Omental fat pad (tissue), 4 donors: ENCODE measurements around the gene CUBN. TPM values are rescaled to one million over a fixed set of nuclear protein-coding genes. Genes with fewer than 3 reads are reported as not detected.

ENCODE experiments used
- ATAC-seq: fragments of 150-250 bp; one replicate; pipeline ENCODE4 v1.9.1; 2016; ENCODE audit warnings: mild to moderate bottlenecking, moderate library complexity; ENCODE audit not compliant: low FRiP score
- DNase-seq: peaks from one replicate; pipeline ENCODE4 v3.0.0-alpha.2; 2019; ENCODE audit warnings: low spot score
- total RNA-seq, 4 donors: library from RNA; depleted of rRNA; stranded (reverse); fragments of >200 nt; gene quantifications; one replicate each; pipeline ENCODE4 v1.1.0, GENCODE V29; 2016
- TF ChIP-seq, protein P1 (sequence below), 3 donors: fragments of 450-650 bp; IDR thresholded peaks; one replicate each; pipeline ENCODE4 v1.5.1; 2016 to 2017; ENCODE audit warnings: antibody characterized with exemption in 3 of 3, mild to moderate bottlenecking in 3 of 3, moderate library complexity in 2 of 3

Gene CUBN
- total RNA-seq, 4 donors from 2014 or later, result 1.6 to 4.5 (median 2.2) TPM

DNA sequence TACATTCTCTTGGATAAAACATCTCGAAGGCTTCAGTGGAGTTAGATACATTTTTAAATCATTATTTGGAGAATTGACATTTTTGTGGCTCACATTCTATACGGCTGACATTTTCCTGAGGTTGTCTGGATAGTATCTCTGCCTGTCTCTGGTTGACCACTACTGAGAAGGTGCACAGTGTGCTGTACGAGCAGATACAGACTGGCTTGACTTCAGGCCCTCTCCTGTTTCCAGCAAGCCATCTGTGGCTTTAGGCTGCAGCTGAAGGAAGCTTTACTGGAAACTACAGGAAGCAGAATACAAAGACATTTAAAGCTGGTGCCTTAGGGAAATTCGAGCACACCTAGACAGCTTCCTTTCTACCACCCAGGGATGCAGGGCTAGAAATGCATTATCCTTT lies 273.0 kb downstream of the CUBN start:
- TF ChIP-seq, protein P1, sequence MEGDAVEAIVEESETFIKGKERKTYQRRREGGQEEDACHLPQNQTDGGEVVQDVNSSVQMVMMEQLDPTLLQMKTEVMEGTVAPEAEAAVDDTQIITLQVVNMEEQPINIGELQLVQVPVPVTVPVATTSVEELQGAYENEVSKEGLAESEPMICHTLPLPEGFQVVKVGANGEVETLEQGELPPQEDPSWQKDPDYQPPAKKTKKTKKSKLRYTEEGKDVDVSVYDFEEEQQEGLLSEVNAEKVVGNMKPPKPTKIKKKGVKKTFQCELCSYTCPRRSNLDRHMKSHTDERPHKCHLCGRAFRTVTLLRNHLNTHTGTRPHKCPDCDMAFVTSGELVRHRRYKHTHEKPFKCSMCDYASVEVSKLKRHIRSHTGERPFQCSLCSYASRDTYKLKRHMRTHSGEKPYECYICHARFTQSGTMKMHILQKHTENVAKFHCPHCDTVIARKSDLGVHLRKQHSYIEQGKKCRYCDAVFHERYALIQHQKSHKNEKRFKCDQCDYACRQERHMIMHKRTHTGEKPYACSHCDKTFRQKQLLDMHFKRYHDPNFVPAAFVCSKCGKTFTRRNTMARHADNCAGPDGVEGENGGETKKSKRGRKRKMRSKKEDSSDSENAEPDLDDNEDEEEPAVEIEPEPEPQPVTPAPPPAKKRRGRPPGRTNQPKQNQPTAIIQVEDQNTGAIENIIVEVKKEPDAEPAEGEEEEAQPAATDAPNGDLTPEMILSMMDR (IDR thresholded peaks at IDR 0.05), result no peak
- DNase-seq (no peak), ATAC-seq (no peak)

DNA sequence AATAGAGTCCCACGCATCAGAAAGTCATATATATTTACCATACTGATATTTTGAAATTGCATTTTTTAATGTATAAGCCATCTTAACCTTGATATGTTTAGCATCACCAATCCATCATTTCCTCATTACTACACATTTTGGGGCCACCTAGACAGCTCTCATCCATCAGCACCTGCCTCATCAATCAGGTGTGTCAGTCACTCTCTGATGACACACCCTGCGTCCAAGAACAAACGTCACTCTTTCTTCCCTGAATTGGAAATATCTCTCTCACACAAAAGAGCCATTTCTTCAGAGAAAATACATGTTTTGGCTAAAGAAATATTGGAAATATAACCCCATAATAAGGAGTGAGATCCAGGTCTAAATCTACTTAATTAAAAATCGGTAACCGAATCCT lies 273.5 kb downstream of the CUBN start:
- TF ChIP-seq, protein P1 (IDR thresholded peaks at IDR 0.05), result no peak
- no peak for DNase-seq
- ATAC-seq, result no peak

DNA sequence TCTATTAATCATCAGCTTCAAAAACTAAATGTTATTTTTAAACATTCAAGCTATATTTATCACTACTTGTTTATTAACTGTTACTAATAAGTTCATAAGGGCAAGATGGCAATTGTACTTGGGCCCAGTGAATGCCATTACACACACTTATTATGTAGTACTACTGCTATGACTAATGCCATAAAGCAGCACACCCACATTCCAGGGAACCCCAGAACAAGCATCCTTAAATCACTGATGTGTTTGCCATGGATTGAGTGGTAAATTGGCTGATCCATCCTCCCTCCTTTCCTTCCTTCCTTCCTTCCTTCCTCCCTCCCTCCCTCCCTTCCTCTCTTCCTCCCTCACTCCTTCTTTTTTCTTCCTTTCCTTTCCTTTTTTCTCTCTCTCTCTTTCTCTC lies 275.0 kb downstream of the CUBN start:
- TF ChIP-seq, protein P1 (IDR thresholded peaks at IDR 0.05), result no peak
- ATAC-seq (no peak), DNase-seq (no peak)

DNA sequence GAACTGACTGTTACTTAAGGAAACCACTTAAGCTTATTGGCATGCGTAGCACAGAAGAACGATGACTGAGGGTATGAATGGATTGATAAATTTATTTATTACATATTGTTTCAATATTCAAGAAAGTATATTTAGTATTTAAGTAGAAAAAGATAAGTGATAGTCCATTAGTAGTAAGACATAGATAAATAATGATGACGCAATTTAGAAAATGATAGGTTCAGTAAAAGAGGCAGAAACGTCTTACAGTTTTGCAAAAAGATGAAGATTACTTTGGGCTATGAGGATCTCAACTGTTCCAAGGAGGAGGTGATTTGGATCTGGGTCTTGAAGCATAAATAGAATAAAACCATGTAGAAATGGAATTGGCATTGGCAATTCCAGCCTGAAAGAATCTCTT lies 275.8 kb downstream of the CUBN start:
- TF ChIP-seq, protein P1 (IDR thresholded peaks at IDR 0.05), result no peak
- DNase-seq (no peak), ATAC-seq (no peak)

DNA sequence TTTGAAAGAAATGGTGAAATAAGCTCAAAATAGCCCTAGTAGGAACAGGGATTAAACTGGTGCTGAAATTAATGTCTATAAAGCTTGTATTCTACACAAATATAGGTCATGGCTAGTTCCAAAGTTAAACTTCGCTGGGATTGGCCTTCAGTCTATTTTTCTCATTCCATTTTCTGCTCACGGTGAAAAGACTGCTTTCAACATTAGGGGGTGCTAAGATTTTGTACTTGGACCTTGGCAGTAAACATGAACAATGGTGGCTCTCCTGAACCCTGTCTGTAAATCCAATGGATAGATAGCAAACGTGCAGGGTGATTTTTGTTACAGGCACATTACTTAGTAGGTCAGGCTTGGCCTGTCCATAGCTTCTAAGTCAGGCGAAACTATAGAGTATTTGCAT lies 276.4 kb downstream of the CUBN start:
- TF ChIP-seq, protein P1 (IDR thresholded peaks at IDR 0.05), result no peak
- ATAC-seq (no peak), DNase-seq (no peak)

DNA sequence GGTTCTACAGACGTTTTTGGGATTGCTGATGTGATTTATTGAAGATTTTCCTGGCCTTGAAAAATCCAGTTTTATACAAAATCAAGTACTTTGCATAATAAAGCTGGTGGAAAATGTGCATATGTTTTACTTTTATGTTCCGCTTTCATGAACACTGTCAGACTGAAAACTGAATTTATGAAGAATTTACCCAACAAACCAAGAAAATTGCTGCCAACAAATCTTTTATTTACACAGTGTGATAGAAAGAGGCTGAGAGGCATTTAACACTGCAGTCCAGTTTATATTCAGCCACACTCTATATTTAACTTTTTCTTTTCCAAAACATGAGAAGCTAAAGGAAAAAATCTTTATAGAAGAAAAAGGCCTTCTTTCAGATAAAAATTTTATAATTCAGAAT lies 277.0 kb downstream of the CUBN start:
- DNase-seq (no peak), ATAC-seq (no peak)
- TF ChIP-seq, protein P1 (IDR thresholded peaks at IDR 0.05), result no peak

DNA sequence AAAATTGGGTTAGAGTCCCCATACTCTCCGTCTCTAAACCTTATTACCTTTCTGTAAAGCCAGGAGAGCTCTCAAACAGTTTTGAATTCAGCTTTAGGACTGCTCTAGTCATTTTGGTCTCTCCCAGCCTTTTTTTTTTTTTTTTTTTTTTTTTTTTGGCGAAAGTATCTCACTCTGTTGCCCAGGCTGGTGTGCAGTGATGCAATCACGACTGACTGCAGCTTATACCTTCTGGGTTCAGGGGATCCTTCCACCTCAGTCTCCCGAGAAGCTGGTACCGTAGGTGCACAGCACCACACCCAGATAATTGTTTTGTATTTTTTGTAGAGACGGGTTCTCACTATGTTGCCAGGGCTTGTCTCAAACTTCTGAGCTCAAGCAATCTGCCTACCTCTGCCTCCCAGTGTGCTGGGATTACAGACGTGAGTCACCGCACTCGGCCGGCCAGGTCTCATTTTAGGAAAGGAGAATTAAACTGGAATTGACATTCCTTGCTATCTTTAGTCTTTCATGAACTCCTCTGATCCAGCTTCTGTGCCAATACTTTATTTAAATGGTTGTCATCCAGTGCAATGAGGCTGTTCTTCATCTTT lies 281.0 kb downstream of the CUBN start:
- no peak for DNase-seq
- TF ChIP-seq, protein P1 (IDR thresholded peaks at IDR 0.05), result no peak
- no peak for ATAC-seq
